Measurements from ENCODE around the gene CYBA. TPM values are rescaled to one million over a fixed set of nuclear protein-coding genes. Genes with fewer than 3 reads are reported as not detected.

CYBA gene
- total RNA-seq, 1 donor from 2014 or later = 51.7 TPM

DNA sequence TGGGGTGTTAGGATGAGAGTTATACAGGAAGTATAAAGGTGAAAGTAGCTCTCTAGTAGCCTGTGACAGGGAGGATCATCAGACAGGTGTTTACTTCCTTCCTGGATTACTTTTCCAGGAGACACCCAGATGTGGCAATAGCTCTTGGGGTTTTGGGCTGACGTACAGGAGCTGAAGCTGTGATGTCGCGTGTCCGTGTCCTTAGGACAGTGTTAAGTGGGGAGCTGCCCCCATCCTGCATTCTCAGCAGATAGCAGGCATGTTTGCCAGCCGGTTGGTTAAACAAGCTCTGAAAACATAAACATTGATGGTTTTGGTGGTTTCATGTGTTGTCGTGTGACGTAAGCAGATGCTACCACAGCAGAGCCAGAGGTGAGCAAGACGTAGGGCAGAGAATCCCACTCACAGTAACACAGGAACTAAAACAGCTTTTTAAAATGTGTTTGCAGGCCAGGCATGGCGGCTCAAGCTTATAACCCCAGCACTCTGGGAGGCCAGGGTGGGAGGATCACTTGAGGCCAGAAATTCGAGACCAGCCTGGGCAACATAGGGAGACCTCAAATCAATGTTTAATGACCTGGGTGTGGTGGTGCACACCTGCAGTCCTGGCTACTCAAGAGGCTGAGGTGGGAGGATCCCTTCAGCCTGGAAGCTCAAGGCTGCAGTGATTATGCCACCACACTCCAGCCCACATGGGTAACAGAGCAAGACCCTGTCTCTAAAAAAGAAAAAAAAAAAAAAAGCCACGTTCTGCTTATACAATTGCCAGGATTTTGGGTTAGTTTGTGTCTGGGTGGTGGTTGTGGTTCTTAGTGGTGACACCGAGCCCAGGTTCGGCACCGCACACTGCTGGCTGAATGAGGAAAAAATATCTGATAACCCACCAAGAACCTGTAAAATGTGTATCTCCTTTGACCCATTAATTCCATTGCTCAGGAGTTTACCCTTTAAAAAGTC lies 30.7 kb downstream of the CYBA start:
- peaks cover 8% of the 10 kb centered on the region for H3K36me3 Mint-ChIP-seq (ENCODE audit: low read depth)
- no peak overlapping the region for H3K4me3 Mint-ChIP-seq (ENCODE audit: unreplicated experiment)
- H3K27me3 Mint-ChIP-seq (ENCODE audit: low read depth) = no peaks in the 10 kb centered on the region
- H3K4me1 Mint-ChIP-seq (ENCODE audit: low read depth) = peaks cover 6% of the 10 kb centered on the region
- H3K27ac Mint-ChIP-seq (ENCODE audit: unreplicated experiment) = no peak overlapping the region
- H3K9me3 Mint-ChIP-seq (ENCODE audit: low read depth) = no peaks in the 10 kb centered on the region
- DNase-seq (ENCODE audit: low spot score) = no peak
- TF ChIP-seq, protein P1, sequence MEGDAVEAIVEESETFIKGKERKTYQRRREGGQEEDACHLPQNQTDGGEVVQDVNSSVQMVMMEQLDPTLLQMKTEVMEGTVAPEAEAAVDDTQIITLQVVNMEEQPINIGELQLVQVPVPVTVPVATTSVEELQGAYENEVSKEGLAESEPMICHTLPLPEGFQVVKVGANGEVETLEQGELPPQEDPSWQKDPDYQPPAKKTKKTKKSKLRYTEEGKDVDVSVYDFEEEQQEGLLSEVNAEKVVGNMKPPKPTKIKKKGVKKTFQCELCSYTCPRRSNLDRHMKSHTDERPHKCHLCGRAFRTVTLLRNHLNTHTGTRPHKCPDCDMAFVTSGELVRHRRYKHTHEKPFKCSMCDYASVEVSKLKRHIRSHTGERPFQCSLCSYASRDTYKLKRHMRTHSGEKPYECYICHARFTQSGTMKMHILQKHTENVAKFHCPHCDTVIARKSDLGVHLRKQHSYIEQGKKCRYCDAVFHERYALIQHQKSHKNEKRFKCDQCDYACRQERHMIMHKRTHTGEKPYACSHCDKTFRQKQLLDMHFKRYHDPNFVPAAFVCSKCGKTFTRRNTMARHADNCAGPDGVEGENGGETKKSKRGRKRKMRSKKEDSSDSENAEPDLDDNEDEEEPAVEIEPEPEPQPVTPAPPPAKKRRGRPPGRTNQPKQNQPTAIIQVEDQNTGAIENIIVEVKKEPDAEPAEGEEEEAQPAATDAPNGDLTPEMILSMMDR (IDR thresholded peaks at IDR 0.05) = no peak

DNA sequence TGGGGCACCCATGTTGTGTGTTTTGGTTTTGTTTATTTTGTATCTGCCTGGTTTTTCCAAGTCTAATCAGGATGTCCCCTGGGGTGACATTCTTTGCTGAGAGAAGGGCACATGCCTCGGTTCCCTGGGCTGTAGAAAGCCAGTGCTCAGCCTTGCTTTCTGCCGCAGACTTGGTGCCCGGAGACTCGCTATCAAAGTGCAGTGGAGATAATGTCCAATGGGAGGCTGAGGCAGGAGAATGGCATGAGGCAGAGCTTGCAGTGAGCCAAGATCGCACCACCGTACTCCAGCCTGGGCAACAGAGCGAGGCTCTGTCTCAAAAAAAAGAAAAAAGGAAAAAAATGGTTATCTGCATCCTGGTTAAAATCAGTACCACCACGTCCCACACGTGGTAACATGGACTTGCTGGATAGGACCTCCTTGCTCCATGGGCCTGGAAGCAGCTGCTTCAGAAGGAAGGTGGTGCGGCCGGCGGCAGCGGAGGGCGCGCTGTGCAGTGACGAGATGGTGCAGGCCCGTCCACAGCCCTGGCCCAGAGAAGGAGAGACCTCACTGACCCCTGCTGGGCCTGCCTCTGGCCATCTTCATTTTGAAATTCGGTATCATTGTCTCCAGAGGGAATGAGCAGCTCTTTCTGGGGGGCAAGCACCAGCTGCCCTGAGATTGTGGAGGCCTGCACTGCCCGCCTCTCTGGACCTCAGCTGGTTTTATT lies 31.7 kb downstream of the CYBA start:
- peaks cover 8% of the 10 kb centered on the region for H3K36me3 Mint-ChIP-seq (ENCODE audit: low read depth)

DNA sequence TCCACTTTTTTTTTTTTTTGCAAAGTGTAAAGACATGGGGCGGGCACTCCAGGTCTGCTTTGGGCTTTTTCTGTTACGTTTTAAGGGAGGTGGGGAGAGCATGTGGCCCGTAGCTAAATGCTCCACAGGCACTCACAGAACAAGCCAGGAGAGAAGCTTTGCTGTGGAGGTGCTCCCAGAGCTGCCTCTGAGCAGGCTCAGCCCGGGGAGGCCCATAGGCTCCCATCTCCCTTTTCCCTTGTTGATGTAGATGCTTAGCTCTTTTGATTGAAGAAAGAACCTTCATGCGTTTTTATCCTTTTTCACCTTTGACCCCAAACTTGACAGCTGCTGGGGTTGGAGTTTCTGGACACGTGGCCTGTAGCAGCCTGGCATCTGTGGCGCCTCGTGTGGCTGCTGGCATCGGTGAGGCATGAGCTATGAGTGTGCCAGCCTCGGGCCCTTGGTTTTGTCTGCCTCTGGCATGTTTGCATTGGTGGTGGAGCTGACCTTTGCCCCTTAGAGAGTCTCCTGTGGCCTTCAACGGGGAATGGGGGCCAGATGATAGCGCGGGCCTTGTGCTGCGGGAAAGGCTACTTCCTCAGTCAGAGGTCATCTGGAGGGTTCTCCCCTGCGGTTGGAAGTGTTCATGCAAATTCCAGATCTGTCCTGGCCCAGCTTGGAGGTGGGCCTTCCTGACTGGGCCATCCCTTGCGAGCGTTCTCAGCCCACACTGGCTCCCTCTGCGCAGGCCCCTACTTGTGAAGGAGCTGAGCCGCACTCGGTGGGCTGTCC lies 32.5 kb downstream of the CYBA start:
- Mint-ChIP-seq H3K4me1 (ENCODE audit: low read depth) (peaks cover 22% of the 10 kb centered on the region), H3K36me3 (ENCODE audit: low read depth) (peaks cover 6% of the 10 kb centered on the region), H3K4me3 (ENCODE audit: unreplicated experiment) (no peak overlapping the region), H3K27ac (ENCODE audit: unreplicated experiment) (no peak overlapping the region), H3K9me3 (ENCODE audit: low read depth) (no peaks in the 10 kb centered on the region), H3K27me3 (ENCODE audit: low read depth) (no peaks in the 10 kb centered on the region)
- DNase-seq (ENCODE audit: low spot score) = no peak
- TF ChIP-seq, protein P1 (IDR thresholded peaks at IDR 0.05) = no peak

More for the DNA sequence above, 31.7 kb downstream of the CYBA start:
- no peaks in the 10 kb centered on the region for H3K27me3 Mint-ChIP-seq (ENCODE audit: low read depth)
- TF ChIP-seq, protein P1 (IDR thresholded peaks at IDR 0.05) = no peak
- H3K4me3 Mint-ChIP-seq (ENCODE audit: unreplicated experiment) = no peak overlapping the region
- no peak overlapping the region for H3K27ac Mint-ChIP-seq (ENCODE audit: unreplicated experiment)
- peaks cover 14% of the 10 kb centered on the region for H3K4me1 Mint-ChIP-seq (ENCODE audit: low read depth)
- no peak for DNase-seq (ENCODE audit: low spot score)
- H3K9me3 Mint-ChIP-seq (ENCODE audit: low read depth) = no peaks in the 10 kb centered on the region

DNA sequence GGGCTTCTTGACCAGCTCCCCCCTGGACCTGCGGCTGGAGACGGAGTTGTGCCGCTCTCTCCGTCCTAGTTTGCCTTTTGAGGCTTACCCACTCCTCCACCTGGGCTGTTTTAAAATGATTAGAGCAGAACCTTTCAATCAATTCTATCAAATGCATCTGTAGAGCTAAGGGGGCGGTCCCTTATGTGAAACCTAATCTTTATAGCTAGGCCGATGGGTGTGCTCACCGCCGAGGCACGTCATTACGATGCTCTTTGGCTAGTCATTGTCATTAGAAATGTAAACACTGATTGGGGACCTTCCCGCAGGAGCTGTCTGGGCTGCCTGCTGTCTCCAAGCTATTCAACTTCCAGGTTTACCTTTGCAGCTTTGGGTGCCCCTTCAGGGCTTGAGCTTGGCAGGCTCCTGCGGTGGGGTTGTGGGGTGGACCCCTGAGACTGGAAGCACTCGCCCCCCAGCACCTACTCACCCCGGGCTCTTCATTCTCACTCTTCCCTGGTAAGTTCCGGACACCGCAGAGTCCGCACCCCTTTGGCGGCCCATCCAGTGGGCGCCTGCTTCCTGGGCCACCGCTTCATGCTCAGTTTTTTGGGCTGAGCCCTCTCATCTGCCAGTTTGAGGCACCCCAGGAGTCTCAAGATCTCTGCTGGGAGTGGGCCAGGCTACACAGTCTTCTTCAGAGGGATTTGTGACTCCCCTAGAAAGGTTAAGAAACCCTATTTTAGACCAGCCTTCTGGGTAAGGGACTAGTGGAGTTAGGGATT lies 33.4 kb downstream of the CYBA start:
- peaks cover 5% of the 10 kb centered on the region for H3K36me3 Mint-ChIP-seq (ENCODE audit: low read depth)
- no peak overlapping the region for H3K27ac Mint-ChIP-seq (ENCODE audit: unreplicated experiment)
- peaks cover 22% of the 10 kb centered on the region for H3K4me1 Mint-ChIP-seq (ENCODE audit: low read depth)
- no peak overlapping the region for H3K4me3 Mint-ChIP-seq (ENCODE audit: unreplicated experiment)
- TF ChIP-seq, protein P1 (IDR thresholded peaks at IDR 0.05) = no peak
- DNase-seq (ENCODE audit: low spot score) = no peak
- H3K27me3 Mint-ChIP-seq (ENCODE audit: low read depth) = no peaks in the 10 kb centered on the region
- H3K9me3 Mint-ChIP-seq (ENCODE audit: low read depth) = no peaks in the 10 kb centered on the region

All from chondrocyte (in vitro differentiated cells).